Measurements from ENCODE around the gene CDH23.

The CDH23 gene

GRCh38 chr10:71520042-71520441, 123.3 kb downstream of the CDH23 start:
- no peaks in the 10 kb centered on the region for H3K79me1 ChIP-seq (ENCODE audit: low read length)
- no peak overlapping the region for H2BK12ac ChIP-seq (ENCODE audit: low read length)
- H3K27me3 ChIP-seq (ENCODE audit: insufficient read depth, low read length) = no peaks in the 10 kb centered on the region
- H3K79me2 ChIP-seq (ENCODE audit: control insufficient read depth, insufficient read depth, low read length, poor library complexity) = no peaks in the 10 kb centered on the region
- H3K9ac ChIP-seq (ENCODE audit: low read length) = no peak overlapping the region
- no peak overlapping the region for H3K4me2 ChIP-seq (ENCODE audit: low read length)
- no peak overlapping the region for H2AFZ ChIP-seq (ENCODE audit: insufficient read depth, low read length, poor library complexity)
- H3K23ac ChIP-seq (ENCODE audit: low read length) = no peak overlapping the region
- H2AK5ac ChIP-seq (ENCODE audit: low read length) = no peak overlapping the region
- no peak overlapping the region for H2BK5ac ChIP-seq (ENCODE audit: low read depth, low read length, poor library complexity)
- no peak overlapping the region for H4K8ac ChIP-seq (ENCODE audit: low read depth, low read length)
- H3K18ac ChIP-seq (ENCODE audit: low read length) = no peak overlapping the region
- no peak overlapping the region for H3K4ac ChIP-seq (ENCODE audit: low read depth, low read length)
- no peak overlapping the region for H4K12ac ChIP-seq (ENCODE audit: low read depth, low read length)
- H3K14ac ChIP-seq (ENCODE audit: low read length) = no peak overlapping the region
- H4K91ac ChIP-seq (ENCODE audit: low read depth, low read length) = no peak overlapping the region
- H3K27ac ChIP-seq (ENCODE audit: low read depth, low read length) = no peak overlapping the region
- no peak overlapping the region for H2BK120ac ChIP-seq (ENCODE audit: insufficient read depth, low read length, poor library complexity)
- H3K4me3 ChIP-seq (ENCODE audit: low read depth, low read length) = no peak overlapping the region
- DNase-seq = no peak
- WGBS (ENCODE audit: extremely low coverage, insufficient coverage, insufficient read length) = no CpG with 5 or more reads among the region's 8 CpGs
- no peaks in the 10 kb centered on the region for H3K36me3 ChIP-seq (ENCODE audit: control insufficient read depth in 1 of 2, insufficient read depth in 2 of 2, low read length in 2 of 2)
- no peaks in the 10 kb centered on the region for H3K4me1 ChIP-seq (ENCODE audit: control insufficient read depth in 1 of 2, insufficient read depth in 2 of 2, low read length in 2 of 2)
- H3K9me3 ChIP-seq (ENCODE audit: insufficient read depth, low read depth, low read length) = peaks cover 2% of the 10 kb centered on the region

GRCh38 chr10:71521504-71522441, 125.1 kb downstream of the CDH23 start:
- no peak overlapping the region for H2AFZ ChIP-seq (ENCODE audit: insufficient read depth, low read length, poor library complexity)
- no peak overlapping the region for H3K9ac ChIP-seq (ENCODE audit: low read length)
- peaks cover 2% of the 10 kb centered on the region for H3K9me3 ChIP-seq (ENCODE audit: insufficient read depth, low read depth, low read length)
- no peak overlapping the region for H2BK12ac ChIP-seq (ENCODE audit: low read length)
- no peak overlapping the region for H3K14ac ChIP-seq (ENCODE audit: low read length)
- no peak overlapping the region for H3K4me3 ChIP-seq (ENCODE audit: low read depth, low read length)
- H3K79me1 ChIP-seq (ENCODE audit: low read length) = no peaks in the 10 kb centered on the region
- no peak overlapping the region for H3K23ac ChIP-seq (ENCODE audit: low read length)
- H3K27me3 ChIP-seq (ENCODE audit: insufficient read depth, low read length) = no peaks in the 10 kb centered on the region
- no peak overlapping the region for H4K12ac ChIP-seq (ENCODE audit: low read depth, low read length)
- no CpG with 5 or more reads among the region's 14 CpGs for WGBS (ENCODE audit: extremely low coverage, insufficient coverage, insufficient read length)
- H3K79me2 ChIP-seq (ENCODE audit: control insufficient read depth, insufficient read depth, low read length, poor library complexity) = no peaks in the 10 kb centered on the region
- no peak overlapping the region for H3K27ac ChIP-seq (ENCODE audit: low read depth, low read length)
- H2BK120ac ChIP-seq (ENCODE audit: insufficient read depth, low read length, poor library complexity) = no peak overlapping the region
- H3K4me2 ChIP-seq (ENCODE audit: low read length) = no peak overlapping the region
- no peaks in the 10 kb centered on the region for H3K36me3 ChIP-seq (ENCODE audit: control insufficient read depth in 1 of 2, insufficient read depth in 2 of 2, low read length in 2 of 2)
- no peak overlapping the region for H3K18ac ChIP-seq (ENCODE audit: low read length)
- no peaks in the 10 kb centered on the region for H3K4me1 ChIP-seq (ENCODE audit: control insufficient read depth in 1 of 2, insufficient read depth in 2 of 2, low read length in 2 of 2)
- no peak overlapping the region for H4K91ac ChIP-seq (ENCODE audit: low read depth, low read length)
- no peak overlapping the region for H2BK5ac ChIP-seq (ENCODE audit: low read depth, low read length, poor library complexity)
- DNase-seq = no peak
- no peak overlapping the region for H3K4ac ChIP-seq (ENCODE audit: low read depth, low read length)
- H4K8ac ChIP-seq (ENCODE audit: low read depth, low read length) = no peak overlapping the region
- no peak overlapping the region for H2AK5ac ChIP-seq (ENCODE audit: low read length)

- H3K14ac ChIP-seq (ENCODE audit: low read length) = no peak overlapping the region
- no peak overlapping the region for H4K8ac ChIP-seq (ENCODE audit: low read depth, low read length)
- no peak overlapping the region for H2BK120ac ChIP-seq (ENCODE audit: insufficient read depth, low read length, poor library complexity)
- no peaks in the 10 kb centered on the region for H3K79me1 ChIP-seq (ENCODE audit: low read length)
- no peak overlapping the region for H2BK12ac ChIP-seq (ENCODE audit: low read length)
- H3K4me1 ChIP-seq (ENCODE audit: control insufficient read depth in 1 of 2, insufficient read depth in 2 of 2, low read length in 2 of 2) = no peaks in the 10 kb centered on the region
- H4K91ac ChIP-seq (ENCODE audit: low read depth, low read length) = no peak overlapping the region
- H3K36me3 ChIP-seq (ENCODE audit: control insufficient read depth in 1 of 2, insufficient read depth in 2 of 2, low read length in 2 of 2) = no peaks in the 10 kb centered on the region
- H2BK5ac ChIP-seq (ENCODE audit: low read depth, low read length, poor library complexity) = no peak overlapping the region
- WGBS (ENCODE audit: extremely low coverage, insufficient coverage, insufficient read length) = no CpG with 5 or more reads among the region's 5 CpGs
- H3K4ac ChIP-seq (ENCODE audit: low read depth, low read length) = no peak overlapping the region
- H3K23ac ChIP-seq (ENCODE audit: low read length) = no peak overlapping the region
- no peaks in the 10 kb centered on the region for H3K9me3 ChIP-seq (ENCODE audit: insufficient read depth, low read depth, low read length)
- H3K27ac ChIP-seq (ENCODE audit: low read depth, low read length) = no peak overlapping the region
- H2AFZ ChIP-seq (ENCODE audit: insufficient read depth, low read length, poor library complexity) = no peak overlapping the region
- no peak overlapping the region for H3K18ac ChIP-seq (ENCODE audit: low read length)
- H3K9ac ChIP-seq (ENCODE audit: low read length) = no peak overlapping the region
- no peaks in the 10 kb centered on the region for H3K27me3 ChIP-seq (ENCODE audit: insufficient read depth, low read length)
- no peak overlapping the region for H4K12ac ChIP-seq (ENCODE audit: low read depth, low read length)
- no peak overlapping the region for H3K4me2 ChIP-seq (ENCODE audit: low read length)
- no peak overlapping the region for H3K4me3 ChIP-seq (ENCODE audit: low read depth, low read length)
- no peak overlapping the region for H2AK5ac ChIP-seq (ENCODE audit: low read length)
- H3K79me2 ChIP-seq (ENCODE audit: control insufficient read depth, insufficient read depth, low read length, poor library complexity) = no peaks in the 10 kb centered on the region
- DNase-seq = peak in 1 of 2 donors; percentile 15
Measured at GRCh38 chr10:71522442-71523144, 125.9 kb downstream of the CDH23 start.

GRCh38 chr10:71523756-71524155, 127.0 kb downstream of the CDH23 start:
- Histone ChIP-seq H3K14ac (ENCODE audit: low read length) (no peak overlapping the region), H3K27me3 (ENCODE audit: insufficient read depth, low read length) (no peaks in the 10 kb centered on the region), H3K4me3 (ENCODE audit: low read depth, low read length) (no peak overlapping the region), H4K8ac (ENCODE audit: low read depth, low read length) (no peak overlapping the region), H3K23ac (ENCODE audit: low read length) (no peak overlapping the region), H4K91ac (ENCODE audit: low read depth, low read length) (no peak overlapping the region), H2BK12ac (ENCODE audit: low read length) (no peak overlapping the region), H3K79me2 (ENCODE audit: control insufficient read depth, insufficient read depth, low read length, poor library complexity) (no peaks in the 10 kb centered on the region), H3K27ac (ENCODE audit: low read depth, low read length) (no peak overlapping the region), H3K79me1 (ENCODE audit: low read length) (no peaks in the 10 kb centered on the region), H3K36me3 (ENCODE audit: control insufficient read depth in 1 of 2, insufficient read depth in 2 of 2, low read length in 2 of 2) (no peaks in the 10 kb centered on the region), H3K4ac (ENCODE audit: low read depth, low read length) (no peak overlapping the region), H2BK120ac (ENCODE audit: insufficient read depth, low read length, poor library complexity) (no peak overlapping the region), H3K18ac (ENCODE audit: low read length) (no peak overlapping the region), H3K4me1 (ENCODE audit: control insufficient read depth in 1 of 2, insufficient read depth in 2 of 2, low read length in 2 of 2) (peaks cover 3 to 4% of the 10 kb centered on the region in 2 experiments), H3K4me2 (ENCODE audit: low read length) (no peak overlapping the region), H2AFZ (ENCODE audit: insufficient read depth, low read length, poor library complexity) (no peak overlapping the region), H3K9me3 (ENCODE audit: insufficient read depth, low read depth, low read length) (no peaks in the 10 kb centered on the region), H3K9ac (ENCODE audit: low read length) (no peak overlapping the region), H4K12ac (ENCODE audit: low read depth, low read length) (no peak overlapping the region), H2AK5ac (ENCODE audit: low read length) (no peak overlapping the region), H2BK5ac (ENCODE audit: low read depth, low read length, poor library complexity) (no peak overlapping the region)
- no peak for DNase-seq
- no CpG with 5 or more reads among the region's 6 CpGs for WGBS (ENCODE audit: extremely low coverage, insufficient coverage, insufficient read length)
